ACC112 (cell line): ENCODE measurements around the gene JAG1.
A peak's percentile ranks its signal among the peaks of the same experiment; 100 is the strongest.

Experiments used
- H2AFZ ChIP-seq: fragments of 200-600 bp; sonication (generic); one replicate; pipeline ENCODE4 v1.6.0; 2017; ENCODE audit warnings: antibody characterized with exemption, low read length; ENCODE audit not compliant: unreplicated experiment
- H3K27ac ChIP-seq: fragments of 200-600 bp; sonication (generic); 2 replicates; pipeline ENCODE4 v1.5.1; 2014; ENCODE audit warnings: low read depth, mild to moderate bottlenecking, antibody characterized with exemption, low read length, moderate library complexity
- H3K27me3 ChIP-seq: fragments of 200-600 bp; sonication (generic); 2 replicates; pipeline ENCODE4 v1.6.1; 2014; ENCODE audit warnings: mild to moderate bottlenecking, antibody characterized with exemption, low read length, moderate library complexity, mixed read lengths; ENCODE audit not compliant: insufficient read depth
- H3K36me3 ChIP-seq: fragments of 200-600 bp; sonication (generic); 2 replicates; pipeline ENCODE4 v1.6.1; 2016; ENCODE audit warnings: mild to moderate bottlenecking, antibody characterized with exemption, low read length, moderate library complexity, mixed read lengths; ENCODE audit not compliant: insufficient read depth
- H3K4me1 ChIP-seq: fragments of 200-600 bp; sonication (generic); one replicate; pipeline ENCODE4 v1.6.1; 2016; ENCODE audit warnings: low read length, mixed read lengths; ENCODE audit not compliant: insufficient read depth, unreplicated experiment, control insufficient read depth
- H3K4me3 ChIP-seq: fragments of 200-600 bp; sonication (generic); 2 replicates; pipeline ENCODE4 v1.5.1; 2014; ENCODE audit warnings: mild to moderate bottlenecking, low read depth, low read length
- H3K79me2 ChIP-seq: fragments of 200-600 bp; sonication (generic); one replicate; pipeline ENCODE4 v1.6.0; 2016; ENCODE audit warnings: low read length; ENCODE audit not compliant: control insufficient read depth, unreplicated experiment, insufficient read depth

The JAG1 gene

GRCh38 chr20:10675450-10675848 lies 1.6 kb upstream of the JAG1 start:
- Histone ChIP-seq H3K4me1 (peaks cover 30% of the 10 kb centered on the region), H2AFZ (no peak overlapping the region), H3K27me3 (no peaks in the 10 kb centered on the region), H3K27ac (peak overlapping the region; percentile 94; the same call in 1 of the 2 replicates), H3K4me3 (peak overlapping the region; percentile 98), H3K36me3 (no peaks in the 10 kb centered on the region), H3K79me2 (peaks cover 25% of the 10 kb centered on the region)

DNA sequence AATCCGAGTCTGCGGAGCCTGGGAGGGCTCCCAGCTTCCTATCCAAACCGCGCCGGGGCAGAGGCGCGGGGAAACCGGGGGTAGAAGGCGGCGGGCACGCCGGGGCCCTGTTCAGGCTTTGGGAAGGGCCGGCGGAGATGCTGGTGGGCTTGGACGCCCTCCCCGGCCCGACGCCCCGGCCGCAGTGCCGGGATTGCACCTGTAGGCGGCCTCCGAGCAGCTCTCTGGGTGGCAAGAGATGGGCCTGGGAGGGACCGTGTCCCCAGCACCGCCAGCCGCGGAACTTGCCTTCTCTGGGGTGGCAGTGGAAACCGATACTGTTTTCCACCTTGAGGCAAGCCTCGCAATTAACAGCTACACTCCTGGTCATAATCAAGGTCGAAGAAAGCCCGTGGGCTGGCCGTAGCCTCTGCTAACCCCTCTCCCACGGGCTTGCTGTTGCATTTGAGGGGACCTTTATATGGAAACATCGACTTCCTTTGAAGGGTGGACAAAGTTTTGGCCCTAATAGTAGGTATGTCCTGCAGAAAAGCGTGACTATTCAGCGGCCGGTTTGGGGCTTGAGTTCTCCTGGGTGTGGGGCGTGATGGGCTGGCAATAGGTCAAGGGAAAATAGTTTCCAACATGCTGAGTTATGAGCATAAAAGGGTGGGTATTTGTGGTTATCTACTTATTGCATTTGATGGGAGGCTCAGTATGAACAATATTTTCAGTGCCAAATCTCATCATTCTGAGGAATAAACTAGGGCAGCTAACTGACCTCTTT lies 1.1 kb upstream of the JAG1 start:
- Histone ChIP-seq H3K27me3 (no peaks in the 10 kb centered on the region), H3K4me3 (peak overlapping the region; percentile 98), H3K36me3 (no peaks in the 10 kb centered on the region), H3K4me1 (peaks cover 31% of the 10 kb centered on the region), H3K27ac (peak overlapping the region; percentile 94), H2AFZ (peak overlapping the region; percentile 78), H3K79me2 (peaks cover 30% of the 10 kb centered on the region)

GRCh38 chr20:10673176-10673841 lies 490 bp downstream of the JAG1 start:
- Histone ChIP-seq H3K79me2 (peaks cover 44% of the 10 kb centered on the region), H2AFZ (peak overlapping the region; percentile 73), H3K36me3 (peaks cover 5% of the 10 kb centered on the region; the same call in 1 of the 2 replicates), H3K27me3 (no peaks in the 10 kb centered on the region), H3K4me1 (peaks cover 24% of the 10 kb centered on the region), H3K27ac (peak overlapping the region; percentile 94), H3K4me3 (peak overlapping the region; percentile 98)

DNA sequence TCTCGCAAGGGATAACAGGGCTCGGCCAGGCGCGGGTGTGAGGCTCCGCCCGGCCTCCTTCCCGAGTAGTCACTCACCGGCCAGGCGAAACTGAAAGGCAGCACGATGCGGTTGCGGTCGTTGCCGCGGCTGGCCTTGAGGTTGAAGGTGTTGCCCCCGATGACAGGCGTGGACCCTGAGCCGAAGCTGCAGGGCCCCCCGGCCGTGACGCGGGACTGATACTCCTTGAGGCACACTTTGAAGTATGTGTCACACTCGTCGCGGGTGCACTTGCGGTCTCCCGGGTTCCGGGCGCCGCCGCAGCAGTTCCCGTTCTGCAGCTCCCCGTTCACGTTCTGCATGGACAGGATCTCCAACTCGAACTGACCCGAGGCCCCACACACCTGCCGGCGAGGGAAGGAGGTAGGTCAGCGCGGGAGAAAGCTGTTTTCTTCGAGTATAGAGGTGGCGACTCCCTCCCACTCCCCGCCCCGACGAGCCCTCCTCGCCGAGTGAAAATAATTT lies 1.1 kb downstream of the JAG1 start:
- peaks cover 7% of the 10 kb centered on the region; the same call in 1 of the 2 replicates for H3K36me3 ChIP-seq
- no peaks in the 10 kb centered on the region for H3K27me3 ChIP-seq
- H3K27ac ChIP-seq = peak overlapping the region; percentile 94
- H3K4me1 ChIP-seq = peaks cover 24% of the 10 kb centered on the region
- H2AFZ ChIP-seq = peak overlapping the region; percentile 45
- peaks cover 46% of the 10 kb centered on the region for H3K79me2 ChIP-seq
- H3K4me3 ChIP-seq = peak overlapping the region; percentile 98

DNA sequence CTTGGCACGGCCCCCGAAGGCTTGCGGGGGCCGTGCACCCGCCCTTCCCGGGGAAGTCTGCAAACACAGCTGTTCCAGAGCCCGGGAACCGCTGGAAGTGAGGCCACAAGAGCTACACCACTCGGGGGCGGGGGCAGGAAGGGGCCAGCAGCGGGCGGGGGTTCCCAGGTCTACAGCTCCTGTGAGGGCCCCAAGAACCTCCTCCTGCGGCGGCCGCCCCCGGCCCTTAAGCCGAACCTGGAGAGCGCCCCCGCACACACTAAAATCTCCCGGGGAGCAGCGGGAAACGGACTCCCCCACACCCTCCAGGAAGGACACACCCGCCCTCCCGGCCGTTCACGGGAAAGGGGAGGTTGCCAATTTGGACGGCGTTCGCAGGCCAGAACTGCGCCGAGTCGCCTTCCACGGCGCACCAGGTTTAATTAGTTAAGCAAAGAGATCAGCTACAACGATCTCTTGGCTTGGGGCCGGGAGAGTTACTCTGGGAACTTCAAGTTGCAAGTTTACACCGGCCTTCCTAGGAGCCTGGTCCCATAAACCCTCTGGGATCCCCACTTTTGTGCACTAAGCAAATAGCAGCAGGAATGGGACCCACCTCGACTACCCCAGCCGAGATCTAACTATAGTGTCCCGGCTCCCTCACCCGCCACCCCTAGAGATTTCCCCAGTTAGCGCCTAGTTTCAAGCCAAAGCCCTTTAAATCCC lies 1.7 kb downstream of the JAG1 start:
- H3K36me3 ChIP-seq = peaks cover 7% of the 10 kb centered on the region; the same call in 1 of the 2 replicates
- H3K27ac ChIP-seq = peak overlapping the region; percentile 94
- peak overlapping the region; percentile 45 for H2AFZ ChIP-seq
- H3K4me1 ChIP-seq = peaks cover 28% of the 10 kb centered on the region
- peak overlapping the region; percentile 98 for H3K4me3 ChIP-seq
- peaks cover 51% of the 10 kb centered on the region for H3K79me2 ChIP-seq
- no peaks in the 10 kb centered on the region for H3K27me3 ChIP-seq

GRCh38 chr20:10671221-10671918 lies 2.4 kb downstream of the JAG1 start:
- H3K27ac ChIP-seq = peak overlapping the region; percentile 94
- peak overlapping the region; percentile 98 for H3K4me3 ChIP-seq
- H3K4me1 ChIP-seq = peaks cover 28% of the 10 kb centered on the region
- peaks cover 7% of the 10 kb centered on the region; the same call in 1 of the 2 replicates for H3K36me3 ChIP-seq
- no peaks in the 10 kb centered on the region for H3K27me3 ChIP-seq
- peaks cover 58% of the 10 kb centered on the region for H3K79me2 ChIP-seq
- H2AFZ ChIP-seq = peak overlapping the region; percentile 95

DNA sequence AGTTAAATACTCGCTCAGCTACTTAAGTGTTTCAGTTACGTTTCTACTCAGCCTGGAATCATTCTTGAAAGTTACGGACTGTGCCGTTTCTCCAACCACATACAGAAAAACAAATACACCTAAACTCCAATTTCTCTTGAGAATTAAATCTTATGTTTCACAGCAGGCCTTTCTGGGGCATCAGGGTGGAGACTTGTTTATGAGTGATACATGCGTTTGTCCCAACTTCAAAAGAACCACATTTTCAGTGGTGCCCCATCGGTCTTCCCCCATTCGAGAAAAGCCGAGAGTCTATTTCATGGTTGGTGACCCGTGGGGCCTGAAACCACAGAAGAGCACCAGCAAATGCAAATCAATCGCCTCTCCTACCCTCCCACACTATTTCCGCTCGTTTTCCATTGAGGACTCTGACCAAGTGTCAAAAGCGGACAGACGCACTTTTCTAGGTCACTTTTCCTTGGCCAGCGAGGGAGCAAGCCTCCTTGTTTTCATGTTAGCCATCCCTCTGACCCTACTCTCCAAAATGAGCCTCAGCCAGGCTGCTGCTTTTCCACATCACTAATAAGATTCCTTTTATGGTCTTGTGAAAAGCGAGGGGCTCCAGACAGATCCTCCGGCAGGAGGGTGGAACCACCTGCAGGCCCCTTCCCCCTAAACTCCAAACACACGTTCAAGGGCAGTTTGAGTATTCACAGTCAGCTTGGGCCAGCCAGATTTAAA lies 3.1 kb downstream of the JAG1 start:
- H3K36me3 ChIP-seq = peaks cover 7% of the 10 kb centered on the region; the same call in 1 of the 2 replicates
- H3K27me3 ChIP-seq = no peaks in the 10 kb centered on the region
- peak overlapping the region; percentile 95 for H2AFZ ChIP-seq
- peak overlapping the region; percentile 98 for H3K4me3 ChIP-seq
- peaks cover 27% of the 10 kb centered on the region for H3K4me1 ChIP-seq
- H3K27ac ChIP-seq = peak overlapping the region; percentile 92
- peaks cover 59% of the 10 kb centered on the region for H3K79me2 ChIP-seq

DNA sequence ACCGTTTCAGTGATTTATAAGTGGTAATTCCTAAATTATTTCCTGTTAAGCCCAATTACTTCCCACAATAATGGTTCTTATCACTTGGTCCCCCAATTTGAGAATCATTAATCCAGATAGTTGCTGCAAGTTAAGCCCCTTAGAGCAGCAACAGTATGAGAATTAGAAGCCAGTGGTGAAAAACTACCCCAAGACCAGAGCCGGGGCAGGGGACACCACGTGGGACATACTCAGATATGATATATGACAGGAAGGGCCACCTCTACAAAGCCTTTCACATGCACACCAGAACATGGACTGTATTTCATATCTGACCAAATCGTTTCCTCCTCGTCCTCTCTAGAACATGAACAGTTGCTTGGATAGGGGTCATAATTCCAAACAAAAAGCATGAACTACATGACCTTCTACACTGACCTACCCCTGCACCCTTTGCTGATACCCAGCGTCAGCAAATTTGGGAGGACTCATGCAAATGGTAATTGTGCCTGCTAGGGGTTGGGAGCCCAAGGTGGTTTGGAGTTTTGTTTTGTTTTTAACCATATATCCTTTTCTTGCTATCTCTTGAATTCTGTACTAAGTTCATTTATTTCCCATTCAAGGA lies 3.9 kb downstream of the JAG1 start:
- Histone ChIP-seq H3K36me3 (peaks cover 7% of the 10 kb centered on the region; the same call in 1 of the 2 replicates), H3K27ac (peak overlapping the region; percentile 92), H3K79me2 (peaks cover 59% of the 10 kb centered on the region), H2AFZ (no peak overlapping the region), H3K4me1 (peaks cover 27% of the 10 kb centered on the region), H3K27me3 (no peaks in the 10 kb centered on the region), H3K4me3 (peak overlapping the region; percentile 98)

DNA sequence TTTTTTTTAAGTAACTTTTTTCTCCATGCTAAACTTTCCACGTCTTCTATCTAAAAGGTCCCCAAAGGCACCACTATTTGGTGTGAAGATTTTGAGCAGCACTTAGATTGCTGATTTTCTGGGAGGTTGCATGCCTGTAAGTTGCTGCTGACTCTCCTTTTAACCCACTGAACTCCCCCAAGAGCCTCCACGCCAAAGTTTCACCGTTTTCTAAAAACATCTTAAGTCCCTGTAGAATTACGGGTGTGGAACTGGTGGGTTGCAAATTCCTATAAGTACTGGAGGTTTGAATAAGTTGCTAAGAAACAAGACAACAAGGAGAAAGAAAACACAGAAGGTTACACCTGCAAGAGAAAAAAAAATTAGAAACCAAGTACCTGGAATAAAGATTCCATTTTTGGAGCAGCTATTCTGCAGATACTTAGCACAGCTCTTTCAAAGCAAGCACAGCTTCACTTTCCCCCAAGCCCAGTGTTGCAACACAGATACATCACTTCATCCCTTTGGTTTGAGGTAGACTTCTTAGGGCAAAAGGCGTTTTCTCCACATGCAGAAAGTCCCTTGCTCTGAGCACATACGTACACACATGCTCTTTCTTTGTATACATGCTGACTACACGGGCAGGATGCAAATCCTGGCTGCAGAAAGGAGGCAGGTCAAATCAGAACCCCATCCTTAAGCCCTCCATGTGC lies 5.0 kb downstream of the JAG1 start:
- Histone ChIP-seq H2AFZ (no peak overlapping the region), H3K4me1 (peaks cover 28% of the 10 kb centered on the region), H3K27ac (no peak overlapping the region), H3K79me2 (peaks cover 64% of the 10 kb centered on the region), H3K36me3 (peaks cover 7% of the 10 kb centered on the region; the same call in 1 of the 2 replicates), H3K27me3 (no peaks in the 10 kb centered on the region), H3K4me3 (no peak overlapping the region)
